B cell (primary cell): ENCODE measurements around the gene TIMM17A. TPM values are rescaled to one million over a fixed set of nuclear protein-coding genes. Genes with fewer than 3 reads are reported as not detected.

Experiments used
- ATAC-seq: fragments of 200-7000 bp; cut with Tn5 transposase; one replicate; pipeline ENCODE4 v1.10.0; 2021; ENCODE audit warnings: low read depth, mild to moderate bottlenecking, moderate number of reproducible peaks, moderate library complexity
- CTCF ChIA-PET: fragments of 350-600 bp; sonication (Branson Sonifier 250); formaldehyde crosslinking; loops from one replicate; lab custom pipeline; 2021; ENCODE audit warnings: antibody characterized with exemption, inconsistent platforms; lab: Charles Lee
- POLR2A ChIA-PET: fragments of 350-600 bp; sonication (Branson Sonifier 250); formaldehyde crosslinking; loops from one replicate; lab custom pipeline; 2021; ENCODE audit warnings: antibody characterized with exemption; lab: Charles Lee
- DNase-seq: peaks from one replicate; pipeline ENCODE4 v3.0.0; 2013
- H2AFZ ChIP-seq: 2 replicates; pipeline ENCODE4 v1.6.1; 2012; ENCODE audit warnings: mild to moderate bottlenecking, low read depth, low read length; ENCODE audit not compliant: insufficient read depth, poor library complexity, severe bottlenecking
- H3K27ac ChIP-seq, 2 donors: 1 replicate in 1 of 2; 2 replicates in 1 of 2; pipeline ENCODE4 v1.5.1; 2012 to 2013; ENCODE audit warnings: low read length in 2 of 2, mild to moderate bottlenecking in 2 of 2, moderate library complexity in 1 of 2
- H3K27me3 ChIP-seq, 4 experiments: fragments of 200-600 bp in 1 of 4; sonication (generic) in 1 of 4; replicated peaks in 1 of 4; 1 replicate in 2 of 4; 2 replicates in 2 of 4; pipeline versions ENCODE4 v1.6.1 to v1.7.0; 2013 to 2016; ENCODE audit warnings: low read length in 3 of 4, mild to moderate bottlenecking in 2 of 4, mixed read lengths in 1 of 4, moderate library complexity in 1 of 4; ENCODE audit not compliant: insufficient read depth in 4 of 4, control insufficient read depth in 3 of 4; ENCODE audit errors: control extremely low read depth in 1 of 4
- H3K36me3 ChIP-seq, 2 experiments: replicated peaks in 1 of 2; 1 replicate in 1 of 2; 2 replicates in 1 of 2; pipeline versions ENCODE4 v1.6.1 to v1.7.1; 2013; ENCODE audit warnings: low read length in 1 of 2; ENCODE audit not compliant: insufficient read depth in 2 of 2, control insufficient read depth in 1 of 2; ENCODE audit errors: control extremely low read depth in 1 of 2, extremely low read depth in 1 of 2
- H3K4me1 ChIP-seq, 2 donors: fragments of 200-600 bp in 1 of 2; sonication (generic) in 1 of 2; 1 replicate in 1 of 2; 2 replicates in 1 of 2; pipeline versions ENCODE4 v1.5.1 to v1.6.1; 2013 to 2017; ENCODE audit warnings: low read length in 2 of 2; ENCODE audit not compliant: control insufficient read depth in 2 of 2, insufficient read depth in 2 of 2
- H3K4me2 ChIP-seq: replicated peaks from 2 replicates; pipeline ENCODE3; 2012; ENCODE audit warnings: mild to moderate bottlenecking, low read depth, low read length; ENCODE audit not compliant: poor library complexity, severe bottlenecking
- H3K4me3 ChIP-seq, 5 experiments: fragments of 200-600 bp in 1 of 5; sonication (generic) in 1 of 5; 1 replicate in 3 of 5; 2 replicates in 2 of 5; pipeline versions ENCODE4 v1.5.1 to v1.7.0; 2011 to 2016; ENCODE audit warnings: low read length in 4 of 5, mild to moderate bottlenecking in 4 of 5, low read depth in 2 of 5, control low read depth in 1 of 5, moderate library complexity in 1 of 5; ENCODE audit not compliant: insufficient read depth in 1 of 5; ENCODE audit errors: control extremely low read depth in 1 of 5, extremely low read depth in 1 of 5
- H3K79me2 ChIP-seq: fragments of 200-600 bp; sonication (generic); one replicate; pipeline ENCODE4 v1.6.0; 2016; ENCODE audit warnings: low read length; ENCODE audit not compliant: control insufficient read depth, insufficient read depth
- H3K9ac ChIP-seq: fragments of 200-600 bp; sonication (generic); 2 replicates; pipeline ENCODE4 v1.6.1; 2017; ENCODE audit warnings: mild to moderate bottlenecking, low read length, moderate library complexity
- H3K9me3 ChIP-seq, 3 donors: one replicate each; pipeline versions ENCODE4 v1.6.1 to v1.7.1; 2013; ENCODE audit warnings: low read length in 2 of 3; ENCODE audit not compliant: control insufficient read depth in 2 of 3, insufficient read depth in 1 of 3; ENCODE audit errors: control extremely low read depth in 1 of 3
- H4K20me1 ChIP-seq: 2 replicates; pipeline ENCODE4 v1.6.0; 2012; ENCODE audit warnings: mild to moderate bottlenecking, low read length; ENCODE audit not compliant: insufficient read depth, control insufficient read depth, poor library complexity, severe bottlenecking
- H3K27ac Mint-ChIP-seq: one replicate; pipeline ENCODE4 v1.8.0; 2021; ENCODE audit warnings: mixed read lengths
- H3K27me3 Mint-ChIP-seq: one replicate; pipeline ENCODE4 v1.8.0; 2021; ENCODE audit warnings: mixed read lengths
- H3K4me1 Mint-ChIP-seq: one replicate; pipeline ENCODE4 v1.8.0; 2021; ENCODE audit warnings: mixed read lengths
- H3K4me3 Mint-ChIP-seq: one replicate; pipeline ENCODE4 v1.8.0; 2021; ENCODE audit warnings: mixed read lengths
- H3K9me3 Mint-ChIP-seq: one replicate; pipeline ENCODE4 v1.8.0; 2022; ENCODE audit warnings: mixed read lengths; ENCODE audit not compliant: insufficient read depth
- EZH2 ChIP-seq: IDR thresholded peaks from 2 replicates; pipeline ENCODE4 v1.6.1; 2012; ENCODE audit warnings: borderline replicate concordance, low read depth, mild to moderate bottlenecking, moderate library complexity, low read length; ENCODE audit not compliant: insufficient read depth, poor library complexity, severe bottlenecking
- WGBS: methylation state at CpG from one replicate; pipeline ENCODE4 v1.1.5; 2013; ENCODE audit warnings: missing lambda C conversion rate; ENCODE audit not compliant: insufficient coverage; 5-methylcytosine and 5-hydroxymethylcytosine counted together
- intact Hi-C: fragments of 100-400 bp; cut with micrococcal nuclease; formaldehyde crosslinking; loops from one replicate; pipeline ENCODE4 v1.10.0; 2022
- polyA plus RNA-seq: library from polyadenylated mRNA; depleted of rRNA; stranded (reverse); fragments of >200 nt; gene quantifications from 2 replicates; pipeline ENCODE4 v1.2.3, GENCODE V29; 2012
- total RNA-seq, 2 donors: library from RNA; stranded (reverse); fragments of 120-200 nt in 1 of 2; gene quantifications; 1 replicate in 1 of 2; 2 replicates in 1 of 2; pipeline versions ENCODE4 v1.2.3 to v1.2.4, GENCODE V29; 2013 to 2022
- TF ChIP-seq, protein P1 (sequence below): fragments of 200-600 bp; IDR thresholded peaks from one replicate; pipeline ENCODE4 v1.8.0; 2022; ENCODE audit warnings: antibody characterized with exemption, mild to moderate bottlenecking

The TIMM17A gene
- total and polyA plus RNA-seq, 2 donors (not counting 1 experiment from before 2014, with no cell fraction given) = 13.7 to 31.5 TPM

DNA sequence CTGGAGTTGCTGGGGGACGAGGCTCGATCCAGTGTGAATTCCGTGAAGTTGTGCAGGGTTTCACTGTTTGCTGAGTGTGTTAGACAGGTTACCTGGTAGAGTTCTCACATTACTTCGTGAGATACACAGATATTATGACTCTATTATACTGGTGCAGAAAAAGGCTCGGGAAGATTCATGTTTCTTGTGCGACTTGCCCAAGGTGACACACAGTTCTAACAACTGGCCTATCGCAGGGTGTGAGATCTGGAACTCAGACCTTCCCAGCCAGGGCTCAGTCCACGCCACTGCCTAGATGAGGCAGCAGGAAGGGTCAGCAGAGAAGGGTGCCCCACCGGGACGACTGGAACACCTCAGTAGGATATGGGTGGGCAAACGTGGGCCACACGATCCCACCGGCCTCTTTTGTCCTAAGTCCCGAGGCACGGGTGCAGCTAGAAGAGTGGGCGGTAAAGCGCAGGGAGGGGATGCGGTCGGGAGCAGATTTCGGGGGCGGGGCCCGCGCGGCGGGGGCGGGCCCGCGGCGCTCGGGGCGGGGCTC, 26.8 kb downstream of the TIMM17A start:
- peaks cover 27% of the 10 kb centered on the region for H3K4me1 Mint-ChIP-seq
- TF ChIP-seq, protein P1, sequence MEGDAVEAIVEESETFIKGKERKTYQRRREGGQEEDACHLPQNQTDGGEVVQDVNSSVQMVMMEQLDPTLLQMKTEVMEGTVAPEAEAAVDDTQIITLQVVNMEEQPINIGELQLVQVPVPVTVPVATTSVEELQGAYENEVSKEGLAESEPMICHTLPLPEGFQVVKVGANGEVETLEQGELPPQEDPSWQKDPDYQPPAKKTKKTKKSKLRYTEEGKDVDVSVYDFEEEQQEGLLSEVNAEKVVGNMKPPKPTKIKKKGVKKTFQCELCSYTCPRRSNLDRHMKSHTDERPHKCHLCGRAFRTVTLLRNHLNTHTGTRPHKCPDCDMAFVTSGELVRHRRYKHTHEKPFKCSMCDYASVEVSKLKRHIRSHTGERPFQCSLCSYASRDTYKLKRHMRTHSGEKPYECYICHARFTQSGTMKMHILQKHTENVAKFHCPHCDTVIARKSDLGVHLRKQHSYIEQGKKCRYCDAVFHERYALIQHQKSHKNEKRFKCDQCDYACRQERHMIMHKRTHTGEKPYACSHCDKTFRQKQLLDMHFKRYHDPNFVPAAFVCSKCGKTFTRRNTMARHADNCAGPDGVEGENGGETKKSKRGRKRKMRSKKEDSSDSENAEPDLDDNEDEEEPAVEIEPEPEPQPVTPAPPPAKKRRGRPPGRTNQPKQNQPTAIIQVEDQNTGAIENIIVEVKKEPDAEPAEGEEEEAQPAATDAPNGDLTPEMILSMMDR = no peak
- no peak for TF ChIP-seq EZH2
- intact Hi-C loops = loop anchor here (1.0 to 10.0 kb wide), 5 partner anchors 153 to 960 kb away; partner anchors contain the start of genes IPO9, KIF21B, PPP1R12B and PTPN7
- H3K4me1 ChIP-seq = peaks cover 11 to 13% of the 10 kb centered on the region in 2 donors
- peak overlapping the region; percentile 89 for H3K27ac Mint-ChIP-seq
- no peaks in the 10 kb centered on the region for H3K36me3 ChIP-seq
- peaks cover 11% of the 10 kb centered on the region for H3K79me2 ChIP-seq
- no peaks in the 10 kb centered on the region for H3K27me3 Mint-ChIP-seq
- CTCF ChIA-PET = interaction anchor here (1.0 to 4.1 kb wide), 4 partner anchors 8 to 501 kb away, joined by 3 to 17 read pairs (median 3); no protein-coding TSS in a partner anchor
- no peak overlapping the region for H3K27ac ChIP-seq
- DNase-seq (no peak), ATAC-seq (no peak)
- H3K4me3 Mint-ChIP-seq = peak overlapping the region; percentile 97
- H3K9me3 ChIP-seq = no peaks in the 10 kb centered on the region
- H3K4me3 ChIP-seq = peak overlapping the region; percentile 51 to 94 (median 67)
- H3K27me3 ChIP-seq = no peaks in the 10 kb centered on the region
- 8% methylated on average over 23 of the region's 31 CpGs for WGBS
- H3K4me2 ChIP-seq = peak overlapping the region; percentile 95
- H3K9me3 Mint-ChIP-seq = no peaks in the 10 kb centered on the region
- POLR2A ChIA-PET = interaction anchor here (0.5 kb wide), 1 partner anchor 22 kb away, joined by 3 read pairs; no protein-coding TSS in a partner anchor
- peak overlapping the region; percentile 93 for H2AFZ ChIP-seq
- H4K20me1 ChIP-seq = peaks cover 4% of the 10 kb centered on the region
- peak overlapping the region; percentile 87 for H3K9ac ChIP-seq
